Panc1 (cell line): ENCODE measurements around the gene OSBPL8. TPM values are rescaled to one million over a fixed set of nuclear protein-coding genes. Genes with fewer than 3 reads are reported as not detected.

Experiments used
- ATAC-seq: fragments of 200-7000 bp; cut with Tn5 transposase; 2 replicates; pipeline ENCODE4 v1.9.1; 2020; ENCODE audit warnings: mild to moderate bottlenecking, moderate library complexity
- BruUV-seq: library from RNA; stranded (reverse); fragments of 400-500 nt; replicated peaks from 2 replicates; lab custom pipeline; 2021; lab: Mats Ljungman, UMichigan
- CTCF ChIA-PET: fragments of 300-600 bp; sonication (Branson Sonifier 250); formaldehyde crosslinking; loops from one replicate; lab custom pipeline; 2022; ENCODE audit warnings: antibody characterized with exemption; lab: Charles Lee
- POLR2A ChIA-PET: fragments of 300-600 bp; sonication (Branson Sonifier 250); formaldehyde crosslinking; loops from one replicate; lab custom pipeline; 2022; ENCODE audit warnings: antibody characterized with exemption; lab: Charles Lee
- DNase-seq: peaks from one replicate; pipeline ENCODE4 v3.0.0-alpha.2; 2010; ENCODE audit warnings: low read depth, low spot score
- H3K27ac ChIP-seq: 2 replicates; pipeline ENCODE4 v1.5.1; 2011; ENCODE audit warnings: mild to moderate bottlenecking, low read length, inconsistent platforms
- H3K27me3 ChIP-seq: fragments of 200-500 bp; sonication (Bioruptor generic); 2 replicates; pipeline ENCODE4 v1.6.0; 2014; ENCODE audit warnings: low read length, inconsistent platforms; ENCODE audit not compliant: control insufficient read depth, insufficient read depth
- H3K36me3 ChIP-seq: fragments of 200-500 bp; sonication (Bioruptor generic); 2 replicates; pipeline ENCODE4 v1.5.1; 2014; ENCODE audit warnings: inconsistent platforms, mild to moderate bottlenecking, low read length, moderate library complexity; ENCODE audit not compliant: control insufficient read depth, insufficient read depth
- H3K4me1 ChIP-seq: 2 replicates; pipeline ENCODE4 v1.5.1; 2011; ENCODE audit warnings: inconsistent platforms, mild to moderate bottlenecking, low read length, moderate library complexity; ENCODE audit not compliant: control insufficient read depth, insufficient read depth
- H3K4me3 ChIP-seq, 2 experiments: 2 replicates each; pipeline ENCODE4 v1.5.1; 2011 to 2012; ENCODE audit warnings: low read depth in 2 of 2, low read length in 2 of 2, mild to moderate bottlenecking in 2 of 2, inconsistent platforms in 1 of 2, moderate library complexity in 1 of 2
- H3K9me3 ChIP-seq: fragments of 200-500 bp; sonication (Bioruptor generic); 2 replicates; pipeline ENCODE4 v1.5.1; 2014; ENCODE audit warnings: low read depth, mild to moderate bottlenecking, inconsistent platforms, low read length, moderate library complexity; ENCODE audit not compliant: control insufficient read depth, insufficient read depth
- CTCF ChIP-seq: fragments of 450-650 bp; IDR thresholded peaks from 2 replicates; pipeline ENCODE4 v1.5.1; 2017; ENCODE audit warnings: mild to moderate bottlenecking
- POLR2AphosphoS5 ChIP-seq: IDR thresholded peaks from 2 replicates; pipeline ENCODE4 v1.6.1; 2012; ENCODE audit warnings: mild to moderate bottlenecking, low read depth, low read length, moderate library complexity
- SIN3A ChIP-seq: IDR thresholded peaks from 2 replicates; pipeline ENCODE4 v1.6.1; 2012; ENCODE audit warnings: low read depth, mild to moderate bottlenecking, low read length, moderate library complexity, borderline replicate concordance; ENCODE audit not compliant: insufficient read depth
- TCF7L2 ChIP-seq: IDR thresholded peaks from 2 replicates; pipeline ENCODE4 v1.6.1; 2011; ENCODE audit warnings: mild to moderate bottlenecking, low read depth, low read length, inconsistent platforms
- in situ Hi-C: cut with HindIII; loops from 2 replicates; pipeline ENCODE4 v1.10.0; 2016; ENCODE audit warnings: low sequenced_read_pairs, low pct_unique_long_range_greater_than_20kb
- intact Hi-C: fragments of 100-400 bp; cut with micrococcal nuclease; formaldehyde crosslinking; loops from one replicate; pipeline ENCODE4 v1.10.0; 2022; ENCODE audit not compliant: unreplicated experiment
- total RNA-seq: library from RNA; stranded (reverse); gene quantifications from one replicate; pipeline ENCODE4 v1.2.1, GENCODE V29; 2021; ENCODE audit not compliant: unreplicated experiment
- TF ChIP-seq, protein P1 (sequence below), 2 experiments: IDR thresholded peaks; 2 replicates each; pipeline ENCODE4 v1.6.1; 2011 to 2012; ENCODE audit warnings: low read depth in 2 of 2, control low read depth in 1 of 2, low read length in 1 of 2, mild to moderate bottlenecking in 1 of 2, moderate library complexity in 1 of 2; ENCODE audit not compliant: insufficient read depth in 1 of 2

OSBPL8 gene
- total RNA-seq, 1 experiment from 2014 or later, result 76.9 TPM

GRCh38 chr12:76356071-76356470 lies 203.5 kb downstream of the OSBPL8 start:
- Histone ChIP-seq H3K4me3 (no peak overlapping the region), H3K27me3 (no peaks in the 10 kb centered on the region), H3K4me1 (no peaks in the 10 kb centered on the region; the same call in 1 of the 2 replicates), H3K36me3 (peaks cover 5% of the 10 kb centered on the region), H3K9me3 (no peaks in the 10 kb centered on the region), H3K27ac (no peak overlapping the region)
- DNase-seq (no peak), ATAC-seq (peak; percentile 69; the same call in 1 of the 2 replicates)
- intact Hi-C loops, result no loop called here
- ChIA-PET POLR2A (no interaction called here), CTCF (no interaction called here)
- no peak for TF ChIP-seq SIN3A
- TF ChIP-seq CTCF, result no peak
- TF ChIP-seq, protein P1, sequence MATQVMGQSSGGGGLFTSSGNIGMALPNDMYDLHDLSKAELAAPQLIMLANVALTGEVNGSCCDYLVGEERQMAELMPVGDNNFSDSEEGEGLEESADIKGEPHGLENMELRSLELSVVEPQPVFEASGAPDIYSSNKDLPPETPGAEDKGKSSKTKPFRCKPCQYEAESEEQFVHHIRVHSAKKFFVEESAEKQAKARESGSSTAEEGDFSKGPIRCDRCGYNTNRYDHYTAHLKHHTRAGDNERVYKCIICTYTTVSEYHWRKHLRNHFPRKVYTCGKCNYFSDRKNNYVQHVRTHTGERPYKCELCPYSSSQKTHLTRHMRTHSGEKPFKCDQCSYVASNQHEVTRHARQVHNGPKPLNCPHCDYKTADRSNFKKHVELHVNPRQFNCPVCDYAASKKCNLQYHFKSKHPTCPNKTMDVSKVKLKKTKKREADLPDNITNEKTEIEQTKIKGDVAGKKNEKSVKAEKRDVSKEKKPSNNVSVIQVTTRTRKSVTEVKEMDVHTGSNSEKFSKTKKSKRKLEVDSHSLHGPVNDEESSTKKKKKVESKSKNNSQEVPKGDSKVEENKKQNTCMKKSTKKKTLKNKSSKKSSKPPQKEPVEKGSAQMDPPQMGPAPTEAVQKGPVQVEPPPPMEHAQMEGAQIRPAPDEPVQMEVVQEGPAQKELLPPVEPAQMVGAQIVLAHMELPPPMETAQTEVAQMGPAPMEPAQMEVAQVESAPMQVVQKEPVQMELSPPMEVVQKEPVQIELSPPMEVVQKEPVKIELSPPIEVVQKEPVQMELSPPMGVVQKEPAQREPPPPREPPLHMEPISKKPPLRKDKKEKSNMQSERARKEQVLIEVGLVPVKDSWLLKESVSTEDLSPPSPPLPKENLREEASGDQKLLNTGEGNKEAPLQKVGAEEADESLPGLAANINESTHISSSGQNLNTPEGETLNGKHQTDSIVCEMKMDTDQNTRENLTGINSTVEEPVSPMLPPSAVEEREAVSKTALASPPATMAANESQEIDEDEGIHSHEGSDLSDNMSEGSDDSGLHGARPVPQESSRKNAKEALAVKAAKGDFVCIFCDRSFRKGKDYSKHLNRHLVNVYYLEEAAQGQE (IDR thresholded peaks at IDR 0.05; ENCODE audit: insufficient read depth in 1 of 2, low read depth in 2 of 2, low read length in 1 of 2), result no peak
- TF ChIP-seq POLR2AphosphoS5, result no peak
- no peak for TF ChIP-seq TCF7L2
- in situ Hi-C loops, result no loop called here
- BruUV-seq, result no TSS peak

GRCh38 chr12:76348079-76348901 lies 211.3 kb downstream of the OSBPL8 start, which contains the start of gene BBS10:
Gene BBS10 (minus strand): TSS chr12:76348415. CDS start chr12:76348358, 57 bp downstream.
- Histone ChIP-seq H3K27me3 (no peaks in the 10 kb centered on the region), H3K36me3 (no peaks in the 10 kb centered on the region; the same call in 1 of the 2 replicates), H3K9me3 (no peaks in the 10 kb centered on the region), H3K4me3 (peak within 1 kb of the TSS; percentile 60 to 85), H3K27ac (peak within 1 kb of the TSS; percentile 85), H3K4me1 (peaks cover 16% of the 10 kb centered on the region)
- DNase-seq (no peak), ATAC-seq (peak; percentile 98)
- BruUV-seq, result no TSS peak
- POLR2A ChIA-PET, result interaction anchor here (0.6 kb wide), 2 partner anchors 147 to 786 kb away, joined by 3 read pairs; no protein-coding TSS in a partner anchor
- CTCF ChIA-PET, result no interaction called here
- TF ChIP-seq SIN3A, result no peak
- peak; percentile 74 for TF ChIP-seq CTCF
- TF ChIP-seq, protein P1 (IDR thresholded peaks at IDR 0.05; ENCODE audit: insufficient read depth in 1 of 2, low read depth in 2 of 2, low read length in 1 of 2), result 0 out of 4 replicates have a peak, but pooled peaks of 1 of the 2 experiments have one; percentile 39
- no peak for TF ChIP-seq TCF7L2
- peak; percentile 84 for TF ChIP-seq POLR2AphosphoS5
- in situ Hi-C loops, result no loop called here
- intact Hi-C loops, result loop anchor here (5.0 kb wide), 2 partner anchors 109 to 266 kb away; partner anchors contain the start of gene NAP1L1
